Caco-2 (cell line): ENCODE data around the gene AKAP6. TPM values are rescaled to one million over a fixed set of nuclear protein-coding genes. Genes with fewer than 3 reads are reported as not detected.

Source experiments
- BruUV-seq: library from RNA; stranded (reverse); fragments of 400-500 nt; replicated peaks from 2 replicates; lab custom pipeline; 2021; lab: Mats Ljungman, UMichigan
- CTCF ChIA-PET: fragments of 300-600 bp; sonication (Branson Sonifier 250); formaldehyde crosslinking; loops from one replicate; lab custom pipeline; 2022; ENCODE audit warnings: antibody characterized with exemption; lab: Charles Lee
- POLR2A ChIA-PET: fragments of 300-600 bp; sonication (Branson Sonifier 250); formaldehyde crosslinking; loops from one replicate; lab custom pipeline; 2022; ENCODE audit warnings: antibody characterized with exemption; lab: Charles Lee
- DNase-seq, 2 experiments: peaks; one replicate each; pipeline versions ENCODE4 v3.0.0 to v3.0.0-alpha.2; 2020 to 2022
- H3K27me3 ChIP-seq: replicated peaks from 2 replicates; pipeline ENCODE4 v1.6.0; 2011; ENCODE audit warnings: low read length; ENCODE audit not compliant: control insufficient read depth, insufficient read depth
- H3K36me3 ChIP-seq: 2 replicates; pipeline ENCODE4 v1.5.1; 2011; ENCODE audit warnings: low read length; ENCODE audit not compliant: control insufficient read depth, insufficient read depth
- H3K4me1 ChIP-seq: fragments of 250-450 bp; sonication (Bioruptor Pico); 2 replicates; pipeline ENCODE4 v1.5.1; 2020; ENCODE audit warnings: mild to moderate bottlenecking
- H3K4me3 ChIP-seq: 2 replicates; pipeline ENCODE4 v1.5.1; 2011; ENCODE audit warnings: low read depth, mild to moderate bottlenecking, control low read depth, low read length
- H3K9me3 ChIP-seq: fragments of 250-450 bp; sonication (Bioruptor Pico); 2 replicates; pipeline ENCODE4 v1.5.1; 2020; ENCODE audit warnings: mild to moderate bottlenecking, moderate library complexity
- H3K27ac Mint-ChIP-seq: one replicate; pipeline ENCODE4 v1.8.0; 2022; ENCODE audit warnings: mixed read lengths; ENCODE audit not compliant: unreplicated experiment
- H3K27me3 Mint-ChIP-seq: one replicate; pipeline ENCODE4 v1.8.0; 2022; ENCODE audit warnings: mixed read lengths; ENCODE audit not compliant: insufficient read depth, unreplicated experiment
- H3K36me3 Mint-ChIP-seq: one replicate; pipeline ENCODE4 v1.8.0; 2022; ENCODE audit warnings: mild to moderate bottlenecking, mixed read lengths; ENCODE audit not compliant: insufficient read depth, unreplicated experiment
- H3K4me1 Mint-ChIP-seq: one replicate; pipeline ENCODE4 v1.8.0; 2022; ENCODE audit warnings: low read depth, mixed read lengths; ENCODE audit not compliant: unreplicated experiment
- H3K4me3 Mint-ChIP-seq: one replicate; pipeline ENCODE4 v1.8.0; 2022; ENCODE audit warnings: mild to moderate bottlenecking, moderate library complexity, mixed read lengths; ENCODE audit not compliant: unreplicated experiment
- H3K9me3 Mint-ChIP-seq: one replicate; pipeline ENCODE4 v1.8.0; 2022; ENCODE audit warnings: mixed read lengths; ENCODE audit not compliant: unreplicated experiment
- intact Hi-C: fragments of 100-400 bp; cut with micrococcal nuclease; formaldehyde crosslinking; loops from one replicate; pipeline ENCODE4 v1.10.0; 2022; ENCODE audit not compliant: unreplicated experiment
- total RNA-seq: library from RNA; stranded (reverse); gene quantifications from 2 replicates; pipeline ENCODE4 v1.2.3, GENCODE V29; 2022
- TF ChIP-seq, protein P1 (sequence below), 2 experiments: fragments of 200-600 bp in 1 of 2; IDR thresholded peaks; 1 replicate in 1 of 2; 2 replicates in 1 of 2; pipeline versions ENCODE4 v1.5.1 to v1.8.0; 2011 to 2022; ENCODE audit warnings: antibody characterized with exemption in 1 of 2, control low read depth in 1 of 2, inconsistent platforms in 1 of 2, low read depth in 1 of 2, low read length in 1 of 2, mild to moderate bottlenecking in 1 of 2, moderate library complexity in 1 of 2; ENCODE audit not compliant: insufficient read depth in 1 of 2, severe bottlenecking in 1 of 2, unreplicated experiment in 1 of 2

AKAP6 gene
- total RNA-seq, 1 experiment from 2014 or later, result 3.0 TPM

- POLR2A ChIA-PET, result no interaction called here
- no peaks in the 10 kb centered on the region for H3K9me3 Mint-ChIP-seq
- CTCF ChIA-PET, result no interaction called here
- BruUV-seq, result no TSS peak
- intact Hi-C loops, result no loop called here
- H3K36me3 Mint-ChIP-seq, result no peaks in the 10 kb centered on the region
- Histone ChIP-seq H3K27me3 (no peaks in the 10 kb centered on the region), H3K36me3 (no peaks in the 10 kb centered on the region), H3K4me3 (no peak overlapping the region), H3K4me1 (no peaks in the 10 kb centered on the region), H3K9me3 (no peaks in the 10 kb centered on the region)
- H3K4me1 Mint-ChIP-seq, result no peaks in the 10 kb centered on the region
- peaks cover 11% of the 10 kb centered on the region for H3K27me3 Mint-ChIP-seq
- no peak for DNase-seq
- TF ChIP-seq, protein P1, sequence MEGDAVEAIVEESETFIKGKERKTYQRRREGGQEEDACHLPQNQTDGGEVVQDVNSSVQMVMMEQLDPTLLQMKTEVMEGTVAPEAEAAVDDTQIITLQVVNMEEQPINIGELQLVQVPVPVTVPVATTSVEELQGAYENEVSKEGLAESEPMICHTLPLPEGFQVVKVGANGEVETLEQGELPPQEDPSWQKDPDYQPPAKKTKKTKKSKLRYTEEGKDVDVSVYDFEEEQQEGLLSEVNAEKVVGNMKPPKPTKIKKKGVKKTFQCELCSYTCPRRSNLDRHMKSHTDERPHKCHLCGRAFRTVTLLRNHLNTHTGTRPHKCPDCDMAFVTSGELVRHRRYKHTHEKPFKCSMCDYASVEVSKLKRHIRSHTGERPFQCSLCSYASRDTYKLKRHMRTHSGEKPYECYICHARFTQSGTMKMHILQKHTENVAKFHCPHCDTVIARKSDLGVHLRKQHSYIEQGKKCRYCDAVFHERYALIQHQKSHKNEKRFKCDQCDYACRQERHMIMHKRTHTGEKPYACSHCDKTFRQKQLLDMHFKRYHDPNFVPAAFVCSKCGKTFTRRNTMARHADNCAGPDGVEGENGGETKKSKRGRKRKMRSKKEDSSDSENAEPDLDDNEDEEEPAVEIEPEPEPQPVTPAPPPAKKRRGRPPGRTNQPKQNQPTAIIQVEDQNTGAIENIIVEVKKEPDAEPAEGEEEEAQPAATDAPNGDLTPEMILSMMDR (IDR thresholded peaks at IDR 0.05; ENCODE audit: insufficient read depth in 1 of 2, low read depth in 1 of 2, low read length in 1 of 2, severe bottlenecking in 1 of 2, unreplicated experiment in 1 of 2), result no peak
- no peak overlapping the region for H3K27ac Mint-ChIP-seq
- no peak overlapping the region for H3K4me3 Mint-ChIP-seq
These were observed 332.1 kb downstream of the AKAP6 start for GRCh38 chr14:32661216-32661615.

DNA sequence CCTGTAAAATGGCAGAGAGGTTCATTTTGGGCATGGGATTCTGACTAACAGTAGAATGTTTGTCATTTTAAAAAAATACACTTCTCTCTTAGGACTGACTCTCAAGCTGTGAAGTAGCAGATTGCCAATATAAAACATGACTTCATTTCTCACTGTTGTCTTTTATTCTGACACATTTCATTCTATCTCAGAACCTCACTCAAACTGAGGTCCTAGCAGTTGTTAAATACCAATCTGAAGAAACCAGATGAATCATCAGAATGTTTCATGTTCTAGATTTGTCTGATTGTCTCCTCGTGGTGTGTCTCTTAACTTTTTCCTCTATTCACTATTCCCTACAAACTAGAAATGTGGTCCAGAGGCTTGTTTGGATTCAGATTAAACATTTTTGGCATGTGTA is 333.1 kb downstream of the AKAP6 start:
- Histone ChIP-seq H3K4me1 (no peaks in the 10 kb centered on the region), H3K27me3 (no peaks in the 10 kb centered on the region), H3K4me3 (no peak overlapping the region), H3K9me3 (no peaks in the 10 kb centered on the region), H3K36me3 (no peaks in the 10 kb centered on the region)
- Mint-ChIP-seq H3K36me3 (no peaks in the 10 kb centered on the region), H3K9me3 (no peaks in the 10 kb centered on the region), H3K27ac (no peak overlapping the region), H3K4me1 (no peaks in the 10 kb centered on the region), H3K4me3 (no peak overlapping the region), H3K27me3 (peaks cover 11% of the 10 kb centered on the region)
- ChIA-PET POLR2A (no interaction called here), CTCF (no interaction called here)
- TF ChIP-seq, protein P1 (IDR thresholded peaks at IDR 0.05; ENCODE audit: insufficient read depth in 1 of 2, low read depth in 1 of 2, low read length in 1 of 2, severe bottlenecking in 1 of 2, unreplicated experiment in 1 of 2), result no peak
- intact Hi-C loops, result no loop called here
- DNase-seq, result no peak
- no TSS peak for BruUV-seq

GRCh38 chr14:32666308-32666707 is 337.2 kb downstream of the AKAP6 start:
- Mint-ChIP-seq H3K4me3 (no peak overlapping the region), H3K4me1 (no peaks in the 10 kb centered on the region), H3K36me3 (no peaks in the 10 kb centered on the region), H3K27me3 (peaks cover 9% of the 10 kb centered on the region), H3K27ac (no peak overlapping the region), H3K9me3 (no peaks in the 10 kb centered on the region)
- Histone ChIP-seq H3K36me3 (no peaks in the 10 kb centered on the region), H3K9me3 (no peaks in the 10 kb centered on the region), H3K4me1 (no peaks in the 10 kb centered on the region), H3K27me3 (no peaks in the 10 kb centered on the region), H3K4me3 (no peak overlapping the region)
- intact Hi-C loops, result no loop called here
- BruUV-seq, result no TSS peak
- no peak for DNase-seq
- TF ChIP-seq, protein P1 (IDR thresholded peaks at IDR 0.05; ENCODE audit: insufficient read depth in 1 of 2, low read depth in 1 of 2, low read length in 1 of 2, severe bottlenecking in 1 of 2, unreplicated experiment in 1 of 2), result no peak
- POLR2A ChIA-PET, result no interaction called here
- CTCF ChIA-PET, result no interaction called here
